Stimulated activated naive CD8-positive, alpha-beta T cell treated with anti-CD3 and anti-CD28 coated beads, Interleukin-15, amount 100 ng/mL, for 72 hours (primary cell): ENCODE data around the gene CHD6.
A peak's percentile ranks its signal among the peaks of the same experiment; 100 is the strongest.

Experiments used
- ATAC-seq: fragments of 150-1000 bp; cut with Tn5 transposase; 2 replicates; pipeline ENCODE4 v1.10.0; 2021; ENCODE audit warnings: mild to moderate bottlenecking, moderate library complexity
- DNase-seq, 2 donors: peaks; one replicate each; pipeline ENCODE4 v3.0.0; 2021 to 2022
- H3K27ac Mint-ChIP-seq, 2 donors: one replicate each; pipeline ENCODE4 v1.8.0; 2022; ENCODE audit warnings: mild to moderate bottlenecking in 2 of 2, mixed read lengths in 2 of 2, moderate library complexity in 2 of 2
- H3K27me3 Mint-ChIP-seq: one replicate; pipeline ENCODE4 v1.8.0; 2022; ENCODE audit warnings: mixed read lengths
- H3K4me1 Mint-ChIP-seq: one replicate; pipeline ENCODE4 v1.8.0; 2022; ENCODE audit warnings: mild to moderate bottlenecking, mixed read lengths
- H3K4me3 Mint-ChIP-seq, 2 donors: one replicate each; pipeline ENCODE4 v1.8.0; 2022; ENCODE audit warnings: mild to moderate bottlenecking in 2 of 2, mixed read lengths in 2 of 2, moderate library complexity in 1 of 2
- H3K9me3 Mint-ChIP-seq, 2 donors: one replicate each; pipeline ENCODE4 v1.8.0; 2022; ENCODE audit warnings: mixed read lengths in 2 of 2

Gene CHD6

GRCh38 chr20:41462372-41463161, 155.6 kb downstream of the CHD6 start:
- ATAC-seq (peak; percentile 78), DNase-seq (no peak)
- Mint-ChIP-seq H3K9me3 (peaks cover 0 to 19% of the 10 kb centered on the region in 2 donors), H3K27ac (peak overlapping the region in 1 of 2 donors; percentile 66), H3K27me3 (no peaks in the 10 kb centered on the region), H3K4me1 (peaks cover 14% of the 10 kb centered on the region), H3K4me3 (no peak overlapping the region)

- peaks cover 0 to 9% of the 10 kb centered on the region in 2 donors for H3K9me3 Mint-ChIP-seq
- DNase-seq = no peak
- no peaks in the 10 kb centered on the region for H3K27me3 Mint-ChIP-seq
- no peak overlapping the region for H3K27ac Mint-ChIP-seq
- peaks cover 14% of the 10 kb centered on the region for H3K4me1 Mint-ChIP-seq
- H3K4me3 Mint-ChIP-seq = no peak overlapping the region
- no peak for ATAC-seq
Observed at GRCh38 chr20:41458761-41459160, 159.4 kb downstream of the CHD6 start.

GRCh38 chr20:41457173-41457857, 160.9 kb downstream of the CHD6 start:
- Mint-ChIP-seq H3K27ac (peak overlapping the region in 1 of 2 donors; percentile 27), H3K4me3 (no peak overlapping the region), H3K4me1 (peaks cover 9% of the 10 kb centered on the region), H3K9me3 (peaks cover 0 to 9% of the 10 kb centered on the region in 2 donors), H3K27me3 (no peaks in the 10 kb centered on the region)
- ATAC-seq = no peak
- DNase-seq = no peak

GRCh38 chr20:41456351-41456750, 161.8 kb downstream of the CHD6 start:
- ATAC-seq (no peak), DNase-seq (no peak)
- H3K4me1 Mint-ChIP-seq = no peaks in the 10 kb centered on the region
- H3K9me3 Mint-ChIP-seq = peaks cover 0 to 5% of the 10 kb centered on the region in 2 donors
- no peak overlapping the region for H3K4me3 Mint-ChIP-seq
- no peaks in the 10 kb centered on the region for H3K27me3 Mint-ChIP-seq
- no peak overlapping the region for H3K27ac Mint-ChIP-seq

- Mint-ChIP-seq H3K4me1 (no peaks in the 10 kb centered on the region), H3K4me3 (no peak overlapping the region), H3K9me3 (no peaks in the 10 kb centered on the region), H3K27ac (no peak overlapping the region), H3K27me3 (no peaks in the 10 kb centered on the region)
- ATAC-seq = no peak
- no peak for DNase-seq
Observed at GRCh38 chr20:41454250-41454649, 163.9 kb downstream of the CHD6 start.

GRCh38 chr20:41453010-41453950, 164.9 kb downstream of the CHD6 start:
- Mint-ChIP-seq H3K27ac (peak overlapping the region; percentile 72 to 76), H3K27me3 (no peaks in the 10 kb centered on the region), H3K4me1 (no peaks in the 10 kb centered on the region), H3K9me3 (no peaks in the 10 kb centered on the region), H3K4me3 (no peak overlapping the region)
- DNase-seq (no peak), ATAC-seq (no peak)

GRCh38 chr20:41452226-41452625, 166.0 kb downstream of the CHD6 start:
- DNase-seq (no peak), ATAC-seq (no peak)
- H3K27me3 Mint-ChIP-seq = no peaks in the 10 kb centered on the region
- H3K9me3 Mint-ChIP-seq = no peaks in the 10 kb centered on the region
- no peak overlapping the region for H3K4me3 Mint-ChIP-seq
- no peaks in the 10 kb centered on the region for H3K4me1 Mint-ChIP-seq
- no peak overlapping the region for H3K27ac Mint-ChIP-seq

GRCh38 chr20:41447006-41447405, 171.2 kb downstream of the CHD6 start:
- no peak for ATAC-seq
- H3K27ac Mint-ChIP-seq = peak overlapping the region in 1 of 2 donors; percentile 6
- H3K4me3 Mint-ChIP-seq = no peak overlapping the region
- peaks cover 20% of the 10 kb centered on the region for H3K4me1 Mint-ChIP-seq
- no peak for DNase-seq
- H3K9me3 Mint-ChIP-seq = no peaks in the 10 kb centered on the region
- H3K27me3 Mint-ChIP-seq = no peaks in the 10 kb centered on the region

- Mint-ChIP-seq H3K4me1 (peaks cover 23% of the 10 kb centered on the region), H3K9me3 (no peaks in the 10 kb centered on the region), H3K27me3 (no peaks in the 10 kb centered on the region), H3K27ac (no peak overlapping the region), H3K4me3 (no peak overlapping the region)
- ATAC-seq = no peak
- no peak for DNase-seq
Observed at GRCh38 chr20:41446456-41446855, 171.7 kb downstream of the CHD6 start.

- no peak overlapping the region for H3K4me3 Mint-ChIP-seq
- DNase-seq (no peak), ATAC-seq (no peak)
- H3K27ac Mint-ChIP-seq = no peak overlapping the region
- H3K4me1 Mint-ChIP-seq = peaks cover 35% of the 10 kb centered on the region
- H3K27me3 Mint-ChIP-seq = no peaks in the 10 kb centered on the region
- H3K9me3 Mint-ChIP-seq = no peaks in the 10 kb centered on the region
Observed at GRCh38 chr20:41444821-41445220, 173.4 kb downstream of the CHD6 start.

GRCh38 chr20:41443691-41444090, 174.5 kb downstream of the CHD6 start:
- Mint-ChIP-seq H3K27ac (peak overlapping the region in 1 of 2 donors; percentile 9), H3K27me3 (no peaks in the 10 kb centered on the region), H3K9me3 (no peaks in the 10 kb centered on the region), H3K4me3 (peak overlapping the region in 1 of 2 donors; percentile 33), H3K4me1 (peaks cover 41% of the 10 kb centered on the region)
- peak; percentile 87 for ATAC-seq
- DNase-seq = peak in 1 of 2 donors; percentile 48

GRCh38 chr20:41440882-41441281, 177.3 kb downstream of the CHD6 start:
- ATAC-seq (no peak), DNase-seq (no peak)
- Mint-ChIP-seq H3K27me3 (no peaks in the 10 kb centered on the region), H3K9me3 (no peaks in the 10 kb centered on the region), H3K4me1 (peaks cover 62% of the 10 kb centered on the region), H3K27ac (no peak overlapping the region), H3K4me3 (no peak overlapping the region)

- no peak for DNase-seq
- Mint-ChIP-seq H3K27ac (no peak overlapping the region), H3K4me3 (no peak overlapping the region), H3K9me3 (peaks cover 0 to 7% of the 10 kb centered on the region in 2 donors), H3K27me3 (no peaks in the 10 kb centered on the region), H3K4me1 (peaks cover 69% of the 10 kb centered on the region)
- ATAC-seq = no peak
Observed at GRCh38 chr20:41437836-41438235, 180.3 kb downstream of the CHD6 start.

- peak overlapping the region; percentile 0 to 6 for H3K27ac Mint-ChIP-seq
- H3K9me3 Mint-ChIP-seq = peaks cover 0 to 7% of the 10 kb centered on the region in 2 donors
- no peak for DNase-seq
- no peaks in the 10 kb centered on the region for H3K27me3 Mint-ChIP-seq
- H3K4me1 Mint-ChIP-seq = peaks cover 75% of the 10 kb centered on the region
- H3K4me3 Mint-ChIP-seq = no peak overlapping the region
- ATAC-seq = peak; percentile 79
Observed at GRCh38 chr20:41436679-41437078, 181.5 kb downstream of the CHD6 start.

GRCh38 chr20:41433203-41433602, 185.0 kb downstream of the CHD6 start:
- no peak for ATAC-seq
- H3K4me1 Mint-ChIP-seq = peaks cover 61% of the 10 kb centered on the region
- H3K27ac Mint-ChIP-seq = peak overlapping the region in 1 of 2 donors; percentile 57
- H3K4me3 Mint-ChIP-seq = no peak overlapping the region
- peaks cover 0 to 7% of the 10 kb centered on the region in 2 donors for H3K9me3 Mint-ChIP-seq
- H3K27me3 Mint-ChIP-seq = no peaks in the 10 kb centered on the region
- DNase-seq = no peak
